ENCODE results near the gene CPSF4. TPM values are rescaled to one million over a fixed set of nuclear protein-coding genes. Genes with fewer than 3 reads are reported as not detected.

Gene CPSF4
- total and polyA plus RNA-seq, 2 donors (not counting 1 experiment from before 2014, with no cell fraction given) = 17.3 to 44.9 TPM

DNA sequence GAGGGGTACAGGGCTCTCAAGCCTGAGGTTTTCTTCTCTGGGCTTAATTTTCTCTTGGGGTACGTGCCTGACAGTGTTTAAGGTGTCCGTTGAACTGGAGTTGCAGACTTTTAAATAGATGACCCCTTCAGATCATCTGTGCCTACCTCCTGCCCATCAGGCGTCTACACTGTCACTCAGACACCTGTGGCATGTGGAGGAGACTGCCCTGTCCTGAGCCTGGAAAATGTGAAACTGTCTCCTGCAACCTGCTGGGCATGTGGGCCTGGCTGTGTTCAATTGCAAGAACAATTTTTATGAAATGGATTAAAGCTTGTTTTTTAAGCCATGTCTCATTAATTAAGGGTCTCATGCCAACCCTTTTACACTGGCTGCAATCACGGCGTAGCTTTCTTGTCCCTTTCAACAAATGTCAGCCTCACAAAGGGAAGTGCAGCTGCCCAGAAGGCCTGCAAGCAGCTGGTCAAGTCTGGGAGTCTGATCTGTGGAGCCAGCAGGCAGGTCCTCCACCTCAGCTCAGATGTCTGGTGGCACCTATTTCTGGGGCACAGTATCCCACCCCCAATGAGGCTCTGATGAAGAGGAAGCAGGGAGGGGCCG is 18.4 kb downstream of the CPSF4 start:
- Histone ChIP-seq H3K4me2 (ENCODE audit: extremely low read depth, insufficient read depth, low read length) (no peak overlapping the region), H3K27ac (ENCODE audit: insufficient read depth, low read length) (no peak overlapping the region), H3K4me3 (replicated peaks in 1 of 4; ENCODE audit: control extremely low read depth in 1 of 4, insufficient read depth in 1 of 4, low read depth in 3 of 4, low read length in 4 of 4) (no peak overlapping the region), H2AFZ (ENCODE audit: low read length) (no peak overlapping the region), H3K9ac (ENCODE audit: insufficient read depth, low read length) (no peak overlapping the region), H3K27me3 (ENCODE audit: control insufficient read depth, insufficient read depth, low read length) (no peaks in the 10 kb centered on the region), H3K4me1 (ENCODE audit: control insufficient read depth, extremely low read depth, insufficient read depth, low read length) (no peaks in the 10 kb centered on the region), H4K20me1 (ENCODE audit: control insufficient read depth, extremely low read depth, insufficient read depth, low read length) (no peaks in the 10 kb centered on the region), H3K79me2 (ENCODE audit: control insufficient read depth, insufficient read depth, low read length) (peaks cover 39% of the 10 kb centered on the region), H3K9me3 (ENCODE audit: control insufficient read depth, insufficient read depth, low read depth, low read length) (no peaks in the 10 kb centered on the region), H3K36me3 (ENCODE audit: control insufficient read depth, insufficient read depth, low read length) (peaks cover 27% of the 10 kb centered on the region)
- TF ChIP-seq, protein P1, sequence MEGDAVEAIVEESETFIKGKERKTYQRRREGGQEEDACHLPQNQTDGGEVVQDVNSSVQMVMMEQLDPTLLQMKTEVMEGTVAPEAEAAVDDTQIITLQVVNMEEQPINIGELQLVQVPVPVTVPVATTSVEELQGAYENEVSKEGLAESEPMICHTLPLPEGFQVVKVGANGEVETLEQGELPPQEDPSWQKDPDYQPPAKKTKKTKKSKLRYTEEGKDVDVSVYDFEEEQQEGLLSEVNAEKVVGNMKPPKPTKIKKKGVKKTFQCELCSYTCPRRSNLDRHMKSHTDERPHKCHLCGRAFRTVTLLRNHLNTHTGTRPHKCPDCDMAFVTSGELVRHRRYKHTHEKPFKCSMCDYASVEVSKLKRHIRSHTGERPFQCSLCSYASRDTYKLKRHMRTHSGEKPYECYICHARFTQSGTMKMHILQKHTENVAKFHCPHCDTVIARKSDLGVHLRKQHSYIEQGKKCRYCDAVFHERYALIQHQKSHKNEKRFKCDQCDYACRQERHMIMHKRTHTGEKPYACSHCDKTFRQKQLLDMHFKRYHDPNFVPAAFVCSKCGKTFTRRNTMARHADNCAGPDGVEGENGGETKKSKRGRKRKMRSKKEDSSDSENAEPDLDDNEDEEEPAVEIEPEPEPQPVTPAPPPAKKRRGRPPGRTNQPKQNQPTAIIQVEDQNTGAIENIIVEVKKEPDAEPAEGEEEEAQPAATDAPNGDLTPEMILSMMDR (conservative IDR thresholded peaks at IDR 0.05 in 1 of 2, IDR thresholded peaks at IDR 0.05 in 1 of 2; ENCODE audit: low read depth in 1 of 2, low read length in 2 of 2) = no peak
- TF ChIP-seq EZH2 (IDR thresholded peaks at IDR 0.05; ENCODE audit: low read length, missing control alignments) = no peak
- no peak for DNase-seq (ENCODE audit: low read depth in 2 of 2)

DNA sequence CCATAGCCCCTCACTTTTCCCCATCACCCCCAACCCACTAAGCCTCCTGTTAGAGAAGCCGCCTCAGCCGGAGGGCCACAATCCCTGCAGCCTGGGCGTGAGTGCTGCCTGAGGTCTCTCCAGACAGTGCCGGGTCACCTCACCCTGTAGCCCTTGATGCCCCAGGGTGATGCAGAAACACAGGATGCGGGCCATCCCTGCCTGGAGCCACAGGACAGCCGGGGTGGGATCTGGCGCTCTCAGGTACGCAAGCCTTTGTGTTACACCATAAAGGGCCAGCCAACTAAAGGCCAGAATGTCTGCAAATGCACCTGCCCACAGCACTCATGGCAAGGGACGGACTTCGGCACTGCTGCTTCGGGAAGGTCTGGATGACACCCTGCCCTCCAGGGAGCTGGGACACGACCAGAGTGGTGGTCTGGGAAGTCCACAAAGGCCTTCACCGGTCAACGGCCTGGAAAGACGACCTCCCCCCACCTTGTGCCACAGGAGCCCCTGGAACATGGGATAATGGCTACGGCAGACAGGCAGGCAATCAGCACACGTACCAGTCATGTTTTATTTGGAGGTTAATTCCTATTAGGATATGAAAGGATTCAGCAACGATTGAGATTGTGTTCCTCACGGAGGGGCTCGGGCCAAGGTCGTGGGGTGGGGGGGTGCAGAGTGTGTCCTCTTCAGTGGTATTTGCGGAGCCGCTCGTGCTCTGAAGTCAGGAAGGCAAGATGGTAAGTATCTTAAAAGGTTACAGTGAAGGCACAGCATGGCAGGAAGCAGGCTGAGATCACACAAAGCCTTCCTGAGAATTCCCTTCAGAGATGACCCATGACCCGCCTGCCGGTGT is 19.1 kb downstream of the CPSF4 start:
- H4K20me1 ChIP-seq (ENCODE audit: control insufficient read depth, extremely low read depth, insufficient read depth, low read length) = no peaks in the 10 kb centered on the region
- peaks cover 46% of the 10 kb centered on the region for H3K79me2 ChIP-seq (ENCODE audit: control insufficient read depth, insufficient read depth, low read length)
- no peaks in the 10 kb centered on the region for H3K9me3 ChIP-seq (ENCODE audit: control insufficient read depth, insufficient read depth, low read depth, low read length)
- TF ChIP-seq EZH2 (IDR thresholded peaks at IDR 0.05; ENCODE audit: low read length, missing control alignments) = no peak
- TF ChIP-seq, protein P1 (conservative IDR thresholded peaks at IDR 0.05 in 1 of 2, IDR thresholded peaks at IDR 0.05 in 1 of 2; ENCODE audit: low read depth in 1 of 2, low read length in 2 of 2) = no peak
- H2AFZ ChIP-seq (ENCODE audit: low read length) = no peak overlapping the region
- no peak overlapping the region for H3K9ac ChIP-seq (ENCODE audit: insufficient read depth, low read length)
- no peaks in the 10 kb centered on the region for H3K4me1 ChIP-seq (ENCODE audit: control insufficient read depth, extremely low read depth, insufficient read depth, low read length)
- H3K4me3 ChIP-seq (replicated peaks in 1 of 4; ENCODE audit: control extremely low read depth in 1 of 4, insufficient read depth in 1 of 4, low read depth in 3 of 4, low read length in 4 of 4) = no peak overlapping the region
- H3K4me2 ChIP-seq (ENCODE audit: extremely low read depth, insufficient read depth, low read length) = no peak overlapping the region
- no peak overlapping the region for H3K27ac ChIP-seq (ENCODE audit: insufficient read depth, low read length)
- DNase-seq (ENCODE audit: low read depth in 2 of 2) = no peak
- H3K27me3 ChIP-seq (ENCODE audit: control insufficient read depth, insufficient read depth, low read length) = no peaks in the 10 kb centered on the region
- H3K36me3 ChIP-seq (ENCODE audit: control insufficient read depth, insufficient read depth, low read length) = peaks cover 22% of the 10 kb centered on the region

DNA sequence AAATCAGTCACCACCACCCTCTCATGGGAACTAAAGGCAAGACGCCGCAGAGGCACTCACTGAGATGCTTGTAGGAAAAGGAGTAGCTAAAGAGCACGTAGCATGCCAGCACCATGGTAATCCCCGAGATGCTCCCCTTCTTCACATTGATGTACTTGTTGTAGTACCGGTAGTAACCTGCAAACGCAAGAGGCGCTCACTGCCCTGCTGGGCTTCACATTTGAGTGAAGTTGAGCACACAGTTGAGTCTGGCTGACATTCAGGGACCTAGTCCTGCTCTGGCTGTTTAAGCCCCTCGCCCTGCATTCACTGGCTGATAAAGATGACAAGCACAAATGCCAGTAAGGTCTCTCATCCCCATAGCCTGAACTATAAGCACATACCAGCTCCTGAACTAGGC is 20.3 kb downstream of the CPSF4 start:
- Histone ChIP-seq H3K27ac (ENCODE audit: insufficient read depth, low read length) (no peak overlapping the region), H3K4me1 (ENCODE audit: control insufficient read depth, extremely low read depth, insufficient read depth, low read length) (no peaks in the 10 kb centered on the region), H3K4me2 (ENCODE audit: extremely low read depth, insufficient read depth, low read length) (no peak overlapping the region), H4K20me1 (ENCODE audit: control insufficient read depth, extremely low read depth, insufficient read depth, low read length) (no peaks in the 10 kb centered on the region), H2AFZ (ENCODE audit: low read length) (no peak overlapping the region), H3K27me3 (ENCODE audit: control insufficient read depth, insufficient read depth, low read length) (no peaks in the 10 kb centered on the region), H3K4me3 (replicated peaks in 1 of 4; ENCODE audit: control extremely low read depth in 1 of 4, insufficient read depth in 1 of 4, low read depth in 3 of 4, low read length in 4 of 4) (no peak overlapping the region), H3K79me2 (ENCODE audit: control insufficient read depth, insufficient read depth, low read length) (peaks cover 57% of the 10 kb centered on the region), H3K36me3 (ENCODE audit: control insufficient read depth, insufficient read depth, low read length) (peaks cover 16% of the 10 kb centered on the region), H3K9ac (ENCODE audit: insufficient read depth, low read length) (no peak overlapping the region), H3K9me3 (ENCODE audit: control insufficient read depth, insufficient read depth, low read depth, low read length) (no peaks in the 10 kb centered on the region)
- no peak for DNase-seq (ENCODE audit: low read depth in 2 of 2)
- TF ChIP-seq, protein P1 (conservative IDR thresholded peaks at IDR 0.05 in 1 of 2, IDR thresholded peaks at IDR 0.05 in 1 of 2; ENCODE audit: low read depth in 1 of 2, low read length in 2 of 2) = peak; percentile 17 to 43
- TF ChIP-seq EZH2 (IDR thresholded peaks at IDR 0.05; ENCODE audit: low read length, missing control alignments) = no peak

All from fibroblast of lung (primary cell).